HepG2 (cell line): Measurements from ENCODE around the gene OR2T8. TPM values are rescaled to one million over a fixed set of nuclear protein-coding genes. Genes with fewer than 3 reads are reported as not detected.

ENCODE experiments used
- ATAC-seq: fragments of 200-7000 bp; cut with Tn5 transposase; 3 replicates; pipeline ENCODE4 v1.9.1; 2020; ENCODE audit warnings: mild to moderate bottlenecking, moderate library complexity
- BruUV-seq: library from RNA; stranded (reverse); fragments of 400-500 nt; replicated peaks from 2 replicates; lab custom pipeline; 2021; lab: Mats Ljungman, UMichigan
- CTCF ChIA-PET: fragments of 300-600 bp; formaldehyde crosslinking; extraction: SDS; loops from one replicate; lab custom pipeline; 2021; ENCODE audit warnings: low total read pairs, inconsistent platforms, low intra/inter-chr PET ratio; lab: Yijun Ruan, JAX
- POLR2A ChIA-PET: fragments of 350-600 bp; sonication (Branson Sonifier 250); formaldehyde crosslinking; loops from one replicate; lab custom pipeline; 2020; ENCODE audit warnings: antibody characterized with exemption, inconsistent platforms; lab: Yijun Ruan, JAX
- DNase-seq: peaks from one replicate; pipeline ENCODE4 v3.0.0-alpha.2; 2015; ENCODE audit warnings: low spot score
- FAIRE-seq: peaks from 3 replicates; lab custom pipeline; 2011; peaks lifted over from hg19 to GRCh38; lab: Jason Lieb, UNC
- H2AFZ ChIP-seq: one replicate; pipeline ENCODE4 v1.6.1; 2011; ENCODE audit warnings: low read length, inconsistent platforms
- H3K27ac ChIP-seq: fragments of 300-600 bp; 3 replicates; pipeline ENCODE4 v1.8.0; 2011; ENCODE audit warnings: mixed run types, mild to moderate bottlenecking, mixed read lengths, low read length, inconsistent platforms; ENCODE audit not compliant: insufficient read depth; ENCODE audit errors: extremely low read length
- H3K27me3 ChIP-seq, 2 experiments: fragments of 200-600 bp in 1 of 2; 2 replicates in 1 of 2; 3 replicates in 1 of 2; pipeline versions ENCODE4 v1.6.0 to v1.8.0; 2011; ENCODE audit warnings: low read length in 2 of 2, mild to moderate bottlenecking in 2 of 2, moderate library complexity in 2 of 2, inconsistent platforms in 1 of 2; ENCODE audit not compliant: insufficient read depth in 2 of 2, control insufficient read depth in 1 of 2
- H3K36me3 ChIP-seq, 2 experiments: fragments of 200-600 bp in 1 of 2; replicated peaks in 1 of 2; 2 replicates in 1 of 2; 3 replicates in 1 of 2; pipeline versions ENCODE4 v1.5.1 to v1.8.0; 2011; ENCODE audit warnings: low read length in 2 of 2, inconsistent platforms in 1 of 2; ENCODE audit not compliant: insufficient read depth in 2 of 2, control insufficient read depth in 1 of 2
- H3K4me1 ChIP-seq: 2 replicates; pipeline ENCODE4 v1.5.1; 2012; ENCODE audit warnings: low read length, inconsistent platforms; ENCODE audit not compliant: insufficient read depth
- H3K4me2 ChIP-seq: 2 replicates; pipeline ENCODE4 v1.6.0; 2011; ENCODE audit warnings: low read depth, low read length, inconsistent platforms
- H3K4me3 ChIP-seq, 3 experiments: fragments of 200-600 bp in 1 of 3; sonication (generic), shearing (Covaris generic) in 1 of 3; replicated peaks in 1 of 3; 2 replicates each; pipeline ENCODE4 v1.5.1; 2011 to 2016; ENCODE audit warnings: low read length in 3 of 3, inconsistent platforms in 2 of 3, low read depth in 2 of 3, mild to moderate bottlenecking in 2 of 3, control low read depth in 1 of 3, mixed read lengths in 1 of 3; ENCODE audit not compliant: insufficient read depth in 1 of 3
- H3K79me2 ChIP-seq: one replicate; pipeline ENCODE4 v1.6.1; 2011; ENCODE audit warnings: low read length, inconsistent platforms; ENCODE audit not compliant: insufficient read depth
- H3K9ac ChIP-seq: 2 replicates; pipeline ENCODE4 v1.6.0; 2011; ENCODE audit warnings: mild to moderate bottlenecking, low read depth, low read length, inconsistent platforms; ENCODE audit not compliant: insufficient read depth
- H3K9me3 ChIP-seq: 2 replicates; pipeline ENCODE4 v1.5.1; 2012; ENCODE audit warnings: mild to moderate bottlenecking, low read length
- H4K20me1 ChIP-seq: 2 replicates; pipeline ENCODE4 v1.6.0; 2011; ENCODE audit warnings: inconsistent platforms, mild to moderate bottlenecking, low read length, moderate library complexity; ENCODE audit not compliant: insufficient read depth
- GFI1 ChIP-seq: sonication (generic); formaldehyde crosslinking; IDR thresholded peaks from 2 replicates; pipeline ENCODE4 v1.5.0; 2020; ENCODE audit warnings: missing genetic modification reagents, mild to moderate bottlenecking, borderline replicate concordance
- RBM22 ChIP-seq: fragments of 200-400 bp; formaldehyde crosslinking; optimal IDR thresholded peaks from 2 replicates; pipeline ENCODE3; 2017; ENCODE audit warnings: mild to moderate bottlenecking, low read length, moderate library complexity
- SMAD9 ChIP-seq: sonication (generic); formaldehyde crosslinking; IDR thresholded peaks from 2 replicates; pipeline ENCODE4 v1.5.1; 2020; ENCODE audit warnings: mild to moderate bottlenecking, missing genetic modification reagents
- ZFP36L1 ChIP-seq: sonication (generic); formaldehyde crosslinking; IDR thresholded peaks from 2 replicates; pipeline ENCODE4 v1.8.0; 2022; ENCODE audit warnings: mild to moderate bottlenecking, missing genetic modification reagents, moderate library complexity
- ZNF3 ChIP-seq: IDR thresholded peaks from 2 replicates; pipeline ENCODE4 v1.7.0; 2017; ENCODE audit warnings: inconsistent platforms
- WGBS: methylation state at CpG from one replicate; pipeline ENCODE4 v1.1.6; 2017; ENCODE audit warnings: low lambda C conversion rate; 5-methylcytosine and 5-hydroxymethylcytosine counted together
- in situ Hi-C: cut with HindIII; loops from 2 replicates; pipeline ENCODE4 v1.10.0; 2017; ENCODE audit warnings: low pct_unique_long_range_greater_than_20kb; ENCODE audit not compliant: extremely low pct_ligation_motif_present
- intact Hi-C: fragments of 100-400 bp; cut with micrococcal nuclease; formaldehyde crosslinking; loops from one replicate; pipeline ENCODE4 v1.10.0; 2022; ENCODE audit not compliant: unreplicated experiment
- polyA plus RNA-seq, 8 experiments: library from polyadenylated mRNA; depleted of rRNA in 3 of 8; stranded (reverse) in 7 of 8; unstranded in 1 of 8; fragments of >200 nt; fragmentation: Illumina TruSeq in 4 of 8; extraction: Trizol in 4 of 8; gene quantifications; 2 replicates each; pipeline versions ENCODE4 v1.2.1 to v1.2.3, GENCODE V29; 2011 to 2016; ENCODE audit warnings: low read depth in 4 of 8, missing spikeins in 1 of 8, mixed read lengths in 1 of 8; ENCODE audit not compliant: insufficient read depth in 1 of 8
- total RNA-seq, 5 experiments: library from RNA; depleted of rRNA; stranded (reverse); fragments of >200 nt; fragmentation: Illumina TruSeq; extraction: Trizol; gene quantifications; 2 replicates each; pipeline ENCODE4 v1.2.3, GENCODE V29; 2016; ENCODE audit warnings: low read depth in 1 of 5
- TF ChIP-seq, protein P1 (sequence below): sonication (generic); formaldehyde crosslinking; IDR thresholded peaks from 2 replicates; pipeline ENCODE4 v1.9.0; 2021; ENCODE audit warnings: missing genetic modification reagents, borderline replicate concordance

OR2T8 gene
- total and polyA plus RNA-seq, 2 of the 13 experiments (the other 11 are each of a cell fraction or from before 2014, with no cell fraction given) = not detected

DNA sequence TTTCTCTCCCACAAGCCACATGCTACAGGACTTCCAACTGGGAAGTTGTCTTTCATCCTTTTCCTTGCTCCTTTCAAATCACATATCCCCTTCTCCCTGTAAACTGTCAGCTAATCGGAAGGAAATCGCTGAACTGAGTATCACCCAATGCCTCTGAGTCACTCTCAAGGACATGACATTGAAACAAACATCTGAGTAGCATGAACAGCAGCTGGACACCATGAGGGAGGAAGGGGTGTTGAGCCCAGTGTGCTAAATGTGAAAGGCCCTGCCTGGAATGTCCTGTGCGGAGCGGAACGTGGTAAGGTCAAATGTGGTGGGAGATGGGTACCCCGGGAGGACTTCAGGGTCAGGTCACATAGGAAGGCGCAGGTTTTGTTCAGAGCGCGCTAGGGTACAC lies 4.8 kb downstream of the OR2T8 start, which contains the start of gene OR2AJ1 (continued):
- TF ChIP-seq, protein P1, sequence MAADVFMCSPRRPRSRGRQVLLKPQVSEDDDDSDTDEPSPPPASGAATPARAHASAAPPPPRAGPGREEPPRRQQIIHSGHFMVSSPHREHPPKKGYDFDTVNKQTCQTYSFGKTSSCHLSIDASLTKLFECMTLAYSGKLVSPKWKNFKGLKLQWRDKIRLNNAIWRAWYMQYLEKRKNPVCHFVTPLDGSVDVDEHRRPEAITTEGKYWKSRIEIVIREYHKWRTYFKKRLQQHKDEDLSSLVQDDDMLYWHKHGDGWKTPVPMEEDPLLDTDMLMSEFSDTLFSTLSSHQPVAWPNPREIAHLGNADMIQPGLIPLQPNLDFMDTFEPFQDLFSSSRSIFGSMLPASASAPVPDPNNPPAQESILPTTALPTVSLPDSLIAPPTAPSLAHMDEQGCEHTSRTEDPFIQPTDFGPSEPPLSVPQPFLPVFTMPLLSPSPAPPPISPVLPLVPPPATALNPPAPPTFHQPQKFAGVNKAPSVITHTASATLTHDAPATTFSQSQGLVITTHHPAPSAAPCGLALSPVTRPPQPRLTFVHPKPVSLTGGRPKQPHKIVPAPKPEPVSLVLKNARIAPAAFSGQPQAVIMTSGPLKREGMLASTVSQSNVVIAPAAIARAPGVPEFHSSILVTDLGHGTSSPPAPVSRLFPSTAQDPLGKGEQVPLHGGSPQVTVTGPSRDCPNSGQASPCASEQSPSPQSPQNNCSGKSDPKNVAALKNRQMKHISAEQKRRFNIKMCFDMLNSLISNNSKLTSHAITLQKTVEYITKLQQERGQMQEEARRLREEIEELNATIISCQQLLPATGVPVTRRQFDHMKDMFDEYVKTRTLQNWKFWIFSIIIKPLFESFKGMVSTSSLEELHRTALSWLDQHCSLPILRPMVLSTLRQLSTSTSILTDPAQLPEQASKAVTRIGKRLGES (CRISPR knock-in tag) = no peak
- TF ChIP-seq RBM22 = no peak
- TF ChIP-seq GFI1 (CRISPR knock-in tag) = no peak
- TF ChIP-seq SMAD9 (CRISPR knock-in tag) = no peak

DNA sequence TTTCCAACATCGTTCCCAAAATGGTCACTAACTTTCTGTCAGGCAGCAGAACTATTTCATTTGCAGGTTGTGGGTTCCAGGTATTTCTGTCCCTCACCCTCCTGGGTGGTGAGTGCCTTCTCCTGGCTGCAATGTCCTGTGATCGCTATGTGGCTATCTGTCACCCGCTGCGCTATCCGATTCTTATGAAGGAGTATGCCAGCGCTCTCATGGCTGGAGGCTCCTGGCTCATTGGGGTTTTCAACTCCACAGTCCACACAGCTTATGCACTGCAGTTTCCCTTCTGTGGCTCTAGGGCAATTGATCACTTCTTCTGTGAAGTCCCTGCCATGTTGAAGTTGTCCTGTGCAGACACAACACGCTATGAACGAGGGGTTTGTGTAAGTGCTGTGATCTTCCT lies 13.9 kb downstream of the OR2T8 start:
- POLR2A ChIA-PET = no interaction called here

More for the DNA sequence above, 13.9 kb downstream of the OR2T8 start:
- no peak overlapping the region for H3K4me2 ChIP-seq
- CTCF ChIA-PET = no interaction called here
- BruUV-seq = no TSS peak
- no peaks in the 10 kb centered on the region for H3K36me3 ChIP-seq
- no peaks in the 10 kb centered on the region for H3K79me2 ChIP-seq
- in situ Hi-C loops (no loop called here), intact Hi-C loops (no loop called here)
- H3K4me3 ChIP-seq = no peak overlapping the region
- H4K20me1 ChIP-seq = no peaks in the 10 kb centered on the region
- TF ChIP-seq ZNF3 (no peak), ZFP36L1 (CRISPR knock-in tag) (no peak)
- WGBS = 65% methylated on average over 8 of the region's 8 CpGs
- no peak overlapping the region for H3K27ac ChIP-seq
- H2AFZ ChIP-seq = no peak overlapping the region
- FAIRE-seq (no peak), ATAC-seq (no peak), DNase-seq (no peak)
- no peaks in the 10 kb centered on the region for H3K4me1 ChIP-seq
- no peaks in the 10 kb centered on the region for H3K27me3 ChIP-seq
- peaks cover 53% of the 10 kb centered on the region for H3K9me3 ChIP-seq
- H3K9ac ChIP-seq = no peak overlapping the region
